ENCODE results near the gene PSME3.
"Not testable (repeated sequence)": the region's sequence is repeated elsewhere in the genome, so short reads cannot be mapped to it uniquely, and the experiment has no call there.

PSME3 gene

DNA sequence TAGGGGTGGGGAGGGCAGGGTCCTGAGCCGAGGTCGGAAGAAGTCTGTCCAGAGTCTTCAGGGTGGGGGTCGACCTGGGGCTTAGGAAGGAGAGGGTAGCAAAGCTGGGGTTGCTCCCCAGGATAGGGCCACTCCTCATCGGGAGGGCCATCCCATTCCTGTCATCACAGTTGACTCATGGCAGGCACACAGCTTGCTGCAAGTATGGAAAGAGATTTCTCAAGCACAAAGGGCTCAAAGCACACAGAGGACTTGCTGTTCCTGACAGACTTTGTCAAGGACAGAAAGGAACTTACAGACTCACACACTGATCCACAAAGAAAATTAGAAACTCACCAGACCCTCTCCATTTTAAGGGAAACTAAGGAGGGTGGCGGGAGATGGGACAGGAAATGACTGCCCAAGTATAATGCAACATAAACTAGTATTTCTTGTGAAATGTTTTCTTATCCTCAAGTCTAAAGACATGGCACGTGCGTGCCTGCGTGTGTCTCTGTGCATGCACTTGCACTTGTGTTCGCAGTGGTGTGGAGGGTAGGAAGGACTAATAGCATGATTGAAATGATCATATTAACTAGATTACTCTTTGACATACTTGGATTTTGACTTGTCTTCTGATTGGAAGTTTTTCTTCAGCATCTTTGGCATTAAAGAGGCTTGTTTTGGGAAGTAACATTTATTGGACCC lies 13.5 kb downstream of the PSME3 start:
- H3K27me3 ChIP-seq (ENCODE audit: control insufficient read depth, insufficient read depth, low read length): no peaks in the 10 kb centered on the region
- peaks cover 25% of the 10 kb centered on the region for H3K36me3 ChIP-seq (ENCODE audit: control insufficient read depth, insufficient read depth, low read length)
- no peaks in the 10 kb centered on the region for H3K9me3 ChIP-seq (ENCODE audit: control insufficient read depth, insufficient read depth, low read length)
- no peaks in the 10 kb centered on the region for H3K4me1 ChIP-seq (ENCODE audit: control insufficient read depth, insufficient read depth, low read length)
- no peak overlapping the region for H3K4me3 ChIP-seq (ENCODE audit: low read depth, low read length)
- peak overlapping the region; percentile 12 for H3K9ac ChIP-seq (ENCODE audit: low read depth, low read length)

DNA sequence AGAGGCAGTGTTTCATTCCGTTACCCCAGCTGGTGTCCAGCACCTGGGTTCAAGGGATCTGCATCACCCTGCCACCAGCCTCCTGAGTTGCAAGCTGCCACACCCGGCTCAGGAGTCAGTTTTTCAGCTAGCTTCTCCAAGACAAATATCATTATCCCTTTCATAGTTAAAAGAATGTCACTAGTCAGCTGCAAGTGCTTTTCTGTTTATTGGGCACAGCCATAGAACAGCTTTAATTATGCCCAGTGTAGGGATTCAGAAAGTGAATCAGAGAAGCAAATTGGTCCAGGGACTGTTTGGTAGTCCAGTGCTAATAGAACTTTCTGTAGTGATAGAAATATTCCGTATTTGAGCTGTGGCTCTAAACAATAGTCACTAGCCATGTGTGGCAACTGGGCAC lies 14.9 kb downstream of the PSME3 start:
- peaks cover 18% of the 10 kb centered on the region for H3K36me3 ChIP-seq (ENCODE audit: control insufficient read depth, insufficient read depth, low read length)
- H3K9me3 ChIP-seq (ENCODE audit: control insufficient read depth, insufficient read depth, low read length): no peaks in the 10 kb centered on the region
- no peak overlapping the region for H3K4me3 ChIP-seq (ENCODE audit: low read depth, low read length)
- no peak overlapping the region for H3K9ac ChIP-seq (ENCODE audit: low read depth, low read length)
- no peaks in the 10 kb centered on the region for H3K4me1 ChIP-seq (ENCODE audit: control insufficient read depth, insufficient read depth, low read length)
- no peaks in the 10 kb centered on the region for H3K27me3 ChIP-seq (ENCODE audit: control insufficient read depth, insufficient read depth, low read length)

DNA sequence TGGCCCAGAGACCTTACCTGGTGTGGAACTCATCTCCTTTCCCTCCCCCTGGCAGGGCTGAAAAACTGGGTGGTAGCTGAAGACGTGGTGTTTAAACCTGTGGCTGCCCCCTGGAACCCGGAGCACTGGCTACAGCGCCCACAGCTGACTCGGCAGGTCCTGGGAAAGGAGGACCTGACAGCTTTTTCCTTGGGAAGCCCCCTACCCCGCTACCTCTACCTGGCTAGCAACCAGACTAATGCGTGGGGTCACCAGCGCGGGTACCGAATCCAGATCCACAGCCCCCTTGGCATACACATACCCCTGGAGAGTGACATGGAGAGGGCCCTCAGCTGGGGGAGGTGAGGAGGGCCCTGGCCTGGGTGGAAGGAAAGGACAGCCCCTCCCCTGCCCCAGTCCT lies 15.8 kb downstream of the PSME3 start:
- H3K9ac ChIP-seq (ENCODE audit: low read depth, low read length): no peak overlapping the region
- no peaks in the 10 kb centered on the region for H3K27me3 ChIP-seq (ENCODE audit: control insufficient read depth, insufficient read depth, low read length)
- no peaks in the 10 kb centered on the region for H3K9me3 ChIP-seq (ENCODE audit: control insufficient read depth, insufficient read depth, low read length)
- H3K36me3 ChIP-seq (ENCODE audit: control insufficient read depth, insufficient read depth, low read length): peaks cover 11% of the 10 kb centered on the region
- H3K4me3 ChIP-seq (ENCODE audit: low read depth, low read length): no peak overlapping the region
- H3K4me1 ChIP-seq (ENCODE audit: control insufficient read depth, insufficient read depth, low read length): no peaks in the 10 kb centered on the region

DNA sequence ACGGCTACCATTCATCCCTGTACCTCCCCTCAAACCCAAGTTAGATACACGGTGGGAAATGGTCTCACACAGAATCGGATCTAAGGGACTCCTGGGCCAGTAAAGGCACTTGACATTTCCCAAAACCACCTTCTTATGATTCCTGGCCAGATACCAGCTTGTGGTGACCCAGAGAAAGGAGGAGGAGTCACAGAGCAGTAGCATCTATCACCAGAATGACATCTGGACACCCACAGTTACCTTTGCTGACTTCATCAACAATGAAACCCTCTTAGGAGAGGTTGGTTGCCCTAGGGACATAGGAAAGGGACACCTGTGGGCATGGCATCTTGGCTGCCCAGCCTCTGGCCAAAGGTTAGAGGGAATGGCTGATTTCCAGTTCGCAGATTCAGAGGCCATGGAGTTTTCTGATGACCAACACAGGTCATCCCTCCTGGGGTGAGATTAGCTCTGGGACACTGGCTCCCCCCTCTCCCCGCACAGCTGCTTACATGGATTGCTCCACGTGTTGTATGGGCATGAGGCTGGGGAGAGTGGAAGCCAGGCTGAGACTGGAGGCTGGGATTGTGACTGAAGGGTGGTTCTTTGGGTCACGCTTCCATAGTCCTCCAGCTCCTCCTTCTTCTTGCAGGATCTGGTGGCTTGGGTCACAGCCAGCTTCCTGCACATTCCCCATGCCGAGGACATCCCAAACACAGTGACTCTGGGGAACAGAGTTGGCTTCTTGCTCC lies 16.4 kb downstream of the PSME3 start:
- Histone ChIP-seq H3K4me3 (ENCODE audit: low read depth, low read length) (no peak overlapping the region), H3K27me3 (ENCODE audit: control insufficient read depth, insufficient read depth, low read length) (no peaks in the 10 kb centered on the region), H3K36me3 (ENCODE audit: control insufficient read depth, insufficient read depth, low read length) (peaks cover 5% of the 10 kb centered on the region), H3K9me3 (ENCODE audit: control insufficient read depth, insufficient read depth, low read length) (no peaks in the 10 kb centered on the region), H3K4me1 (ENCODE audit: control insufficient read depth, insufficient read depth, low read length) (no peaks in the 10 kb centered on the region), H3K9ac (ENCODE audit: low read depth, low read length) (no peak overlapping the region)

- no peaks in the 10 kb centered on the region for H3K36me3 ChIP-seq (ENCODE audit: control insufficient read depth, insufficient read depth, low read length)
- no peaks in the 10 kb centered on the region for H3K9me3 ChIP-seq (ENCODE audit: control insufficient read depth, insufficient read depth, low read length)
- H3K4me3 ChIP-seq (ENCODE audit: low read depth, low read length): no peak within 1 kb of the TSS
- no peaks in the 10 kb centered on the region for H3K4me1 ChIP-seq (ENCODE audit: control insufficient read depth, insufficient read depth, low read length)
- no peaks in the 10 kb centered on the region for H3K27me3 ChIP-seq (ENCODE audit: control insufficient read depth, insufficient read depth, low read length)
- H3K9ac ChIP-seq (ENCODE audit: low read depth, low read length): no peak within 1 kb of the TSS
These were observed 17.8 kb downstream of the PSME3 start, which contains the start of gene AOC3 for GRCh38 chr17:42850954-42851353. Gene AOC3 (plus strand): TSS chr17:42851199. CDS start chr17:42851344, 145 bp downstream.

DNA sequence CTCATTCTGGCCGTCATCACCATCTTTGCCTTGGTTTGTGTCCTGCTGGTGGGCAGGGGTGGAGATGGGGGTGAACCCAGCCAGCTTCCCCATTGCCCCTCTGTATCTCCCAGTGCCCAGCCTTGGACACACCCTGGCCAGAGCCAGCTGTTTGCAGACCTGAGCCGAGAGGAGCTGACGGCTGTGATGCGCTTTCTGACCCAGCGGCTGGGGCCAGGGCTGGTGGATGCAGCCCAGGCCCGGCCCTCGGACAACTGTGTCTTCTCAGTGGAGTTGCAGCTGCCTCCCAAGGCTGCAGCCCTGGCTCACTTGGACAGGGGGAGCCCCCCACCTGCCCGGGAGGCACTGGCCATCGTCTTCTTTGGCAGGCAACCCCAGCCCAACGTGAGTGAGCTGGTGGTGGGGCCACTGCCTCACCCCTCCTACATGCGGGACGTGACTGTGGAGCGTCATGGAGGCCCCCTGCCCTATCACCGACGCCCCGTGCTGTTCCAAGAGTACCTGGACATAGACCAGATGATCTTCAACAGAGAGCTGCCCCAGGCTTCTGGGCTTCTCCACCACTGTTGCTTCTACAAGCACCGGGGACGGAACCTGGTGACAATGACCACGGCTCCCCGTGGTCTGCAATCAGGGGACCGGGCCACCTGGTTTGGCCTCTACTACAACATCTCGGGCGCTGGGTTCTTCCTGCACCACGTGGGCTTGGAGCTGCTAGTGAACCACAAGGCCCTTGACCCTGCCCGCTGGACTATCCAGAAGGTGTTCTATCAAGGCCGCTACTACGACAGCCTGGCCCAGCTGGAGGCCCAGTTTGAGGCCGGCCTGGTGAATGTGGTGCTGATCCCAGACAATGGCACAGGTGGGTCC lies 18.4 kb downstream of the PSME3 start:
- H3K9ac ChIP-seq (ENCODE audit: low read depth, low read length); H3K36me3 ChIP-seq (ENCODE audit: control insufficient read depth, insufficient read depth, low read length); H3K4me3 ChIP-seq (ENCODE audit: low read depth, low read length); H3K4me1 ChIP-seq (ENCODE audit: control insufficient read depth, insufficient read depth, low read length); H3K9me3 ChIP-seq (ENCODE audit: control insufficient read depth, insufficient read depth, low read length); H3K27me3 ChIP-seq (ENCODE audit: control insufficient read depth, insufficient read depth, low read length): not testable (repeated sequence)

DNA sequence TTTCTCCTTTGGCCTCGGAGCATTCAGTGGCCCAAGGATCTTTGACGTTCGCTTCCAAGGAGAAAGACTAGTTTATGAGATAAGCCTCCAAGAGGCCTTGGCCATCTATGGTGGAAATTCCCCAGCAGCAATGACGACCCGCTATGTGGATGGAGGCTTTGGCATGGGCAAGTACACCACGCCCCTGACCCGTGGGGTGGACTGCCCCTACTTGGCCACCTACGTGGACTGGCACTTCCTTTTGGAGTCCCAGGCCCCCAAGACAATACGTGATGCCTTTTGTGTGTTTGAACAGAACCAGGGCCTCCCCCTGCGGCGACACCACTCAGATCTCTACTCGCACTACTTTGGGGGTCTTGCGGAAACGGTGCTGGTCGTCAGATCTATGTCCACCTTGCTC lies 19.2 kb downstream of the PSME3 start:
- Histone ChIP-seq H3K9ac (ENCODE audit: low read depth, low read length) (no peak overlapping the region), H3K36me3 (ENCODE audit: control insufficient read depth, insufficient read depth, low read length) (no peaks in the 10 kb centered on the region), H3K4me3 (ENCODE audit: low read depth, low read length) (no peak overlapping the region), H3K27me3 (ENCODE audit: control insufficient read depth, insufficient read depth, low read length) (no peaks in the 10 kb centered on the region), H3K4me1 (ENCODE audit: control insufficient read depth, insufficient read depth, low read length) (no peaks in the 10 kb centered on the region), H3K9me3 (ENCODE audit: control insufficient read depth, insufficient read depth, low read length) (no peaks in the 10 kb centered on the region)

GRCh38 chr17:42853004-42853403 lies 19.8 kb downstream of the PSME3 start:
- Histone ChIP-seq H3K27me3 (ENCODE audit: control insufficient read depth, insufficient read depth, low read length) (no peaks in the 10 kb centered on the region), H3K9me3 (ENCODE audit: control insufficient read depth, insufficient read depth, low read length) (no peaks in the 10 kb centered on the region), H3K4me3 (ENCODE audit: low read depth, low read length) (no peak overlapping the region), H3K36me3 (ENCODE audit: control insufficient read depth, insufficient read depth, low read length) (no peaks in the 10 kb centered on the region), H3K4me1 (ENCODE audit: control insufficient read depth, insufficient read depth, low read length) (no peaks in the 10 kb centered on the region), H3K9ac (ENCODE audit: low read depth, low read length) (no peak overlapping the region)

DNA sequence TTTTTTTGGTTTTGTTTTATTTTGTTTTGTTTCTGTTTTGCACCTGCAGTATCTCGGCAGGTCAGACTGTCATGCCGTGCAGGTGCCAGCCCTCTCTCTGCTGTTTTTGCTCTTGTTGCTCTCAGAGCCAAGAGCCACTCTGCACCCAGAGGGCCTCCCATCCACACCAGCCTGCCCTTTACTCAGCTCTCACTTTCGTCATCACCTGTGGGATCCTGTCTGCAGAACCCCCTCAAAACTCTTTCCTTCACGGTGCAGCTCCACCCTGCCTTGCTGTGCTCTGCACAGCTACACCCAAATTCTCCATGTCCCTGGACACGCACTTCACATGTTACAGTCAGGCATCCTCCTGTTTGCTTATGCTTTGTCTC lies 20.4 kb downstream of the PSME3 start:
- Histone ChIP-seq H3K4me3 (ENCODE audit: low read depth, low read length) (no peak overlapping the region), H3K4me1 (ENCODE audit: control insufficient read depth, insufficient read depth, low read length) (no peaks in the 10 kb centered on the region), H3K9me3 (ENCODE audit: control insufficient read depth, insufficient read depth, low read length) (no peaks in the 10 kb centered on the region), H3K27me3 (ENCODE audit: control insufficient read depth, insufficient read depth, low read length) (no peaks in the 10 kb centered on the region), H3K9ac (ENCODE audit: low read depth, low read length) (no peak overlapping the region), H3K36me3 (ENCODE audit: control insufficient read depth, insufficient read depth, low read length) (no peaks in the 10 kb centered on the region)

DNA sequence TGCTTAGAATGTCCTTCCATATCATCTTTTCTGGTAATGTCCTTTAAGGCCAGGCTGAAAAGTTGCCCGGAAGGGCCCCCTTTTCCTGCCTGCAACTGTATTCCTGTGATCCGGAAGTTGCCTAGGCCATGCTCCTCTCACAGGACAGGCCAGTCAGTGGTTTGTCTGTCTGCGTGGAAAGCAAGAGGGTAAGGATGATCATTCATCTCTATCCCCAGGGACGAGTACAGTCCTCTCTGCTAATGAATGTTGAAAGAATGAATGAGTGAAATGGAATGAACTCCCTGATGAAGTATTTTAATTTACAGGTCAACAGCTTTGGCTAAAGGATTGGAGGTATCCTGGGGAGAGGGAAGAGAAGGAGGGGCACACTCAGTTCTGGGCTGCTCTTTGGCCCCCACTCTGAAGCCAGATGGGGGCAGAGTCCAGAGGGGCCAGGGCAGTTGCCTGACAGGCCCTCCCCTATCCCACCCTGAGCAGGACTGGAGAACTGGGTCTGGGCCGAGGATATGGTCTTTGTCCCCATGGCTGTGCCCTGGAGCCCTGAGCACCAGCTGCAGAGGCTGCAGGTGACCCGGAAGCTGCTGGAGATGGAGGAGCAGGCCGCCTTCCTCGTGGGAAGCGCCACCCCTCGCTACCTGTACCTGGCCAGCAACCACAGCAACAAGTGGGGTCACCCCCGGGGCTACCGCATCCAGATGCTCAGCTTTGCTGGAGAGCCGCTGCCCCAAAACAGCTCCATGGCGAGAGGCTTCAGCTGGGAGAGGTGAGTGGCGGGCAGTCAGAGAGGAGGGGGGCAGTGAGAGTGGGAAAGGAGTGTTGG lies 21.0 kb downstream of the PSME3 start:
- Histone ChIP-seq H3K36me3 (ENCODE audit: control insufficient read depth, insufficient read depth, low read length) (no peaks in the 10 kb centered on the region), H3K4me1 (ENCODE audit: control insufficient read depth, insufficient read depth, low read length) (no peaks in the 10 kb centered on the region), H3K9ac (ENCODE audit: low read depth, low read length) (no peak overlapping the region), H3K9me3 (ENCODE audit: control insufficient read depth, insufficient read depth, low read length) (no peaks in the 10 kb centered on the region), H3K4me3 (ENCODE audit: low read depth, low read length) (no peak overlapping the region), H3K27me3 (ENCODE audit: control insufficient read depth, insufficient read depth, low read length) (no peaks in the 10 kb centered on the region)

DNA sequence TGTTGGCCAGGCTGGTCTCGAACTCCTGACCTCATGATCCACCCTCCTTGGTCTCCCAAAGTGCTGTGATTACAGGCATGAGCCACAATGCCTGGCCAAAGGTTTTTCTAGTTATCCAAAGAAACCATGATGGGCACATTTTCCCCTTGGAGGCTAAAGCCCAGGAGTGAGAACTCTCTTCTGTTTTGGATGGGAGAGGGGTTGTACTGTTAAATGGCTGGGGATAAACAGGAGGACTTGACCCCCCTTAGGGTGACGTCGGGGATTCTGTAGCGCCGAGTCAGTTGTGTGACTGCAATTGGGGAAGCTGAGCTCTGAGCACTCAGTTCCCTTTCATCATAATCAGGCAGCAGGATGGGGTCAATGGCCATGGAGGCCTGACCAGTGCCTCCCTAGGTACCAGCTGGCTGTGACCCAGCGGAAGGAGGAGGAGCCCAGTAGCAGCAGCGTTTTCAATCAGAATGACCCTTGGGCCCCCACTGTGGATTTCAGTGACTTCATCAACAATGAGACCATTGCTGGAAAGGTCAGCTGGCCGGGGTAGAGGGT lies 21.9 kb downstream of the PSME3 start:
- no peaks in the 10 kb centered on the region for H3K9me3 ChIP-seq (ENCODE audit: control insufficient read depth, insufficient read depth, low read length)
- H3K4me1 ChIP-seq (ENCODE audit: control insufficient read depth, insufficient read depth, low read length): no peaks in the 10 kb centered on the region
- no peak overlapping the region for H3K4me3 ChIP-seq (ENCODE audit: low read depth, low read length)
- H3K9ac ChIP-seq (ENCODE audit: low read depth, low read length): no peak overlapping the region
- no peaks in the 10 kb centered on the region for H3K27me3 ChIP-seq (ENCODE audit: control insufficient read depth, insufficient read depth, low read length)
- no peaks in the 10 kb centered on the region for H3K36me3 ChIP-seq (ENCODE audit: control insufficient read depth, insufficient read depth, low read length)
